Measurements from ENCODE around the gene DNAH14. TPM values are rescaled to one million over a fixed set of nuclear protein-coding genes. Genes with fewer than 3 reads are reported as not detected.

Gene DNAH14
- total and polyA plus RNA-seq, 2 of the 8 experiments (the other 6 are each of a cell fraction or from before 2014, with no cell fraction given), result 8.4 to 40.7 TPM

DNA sequence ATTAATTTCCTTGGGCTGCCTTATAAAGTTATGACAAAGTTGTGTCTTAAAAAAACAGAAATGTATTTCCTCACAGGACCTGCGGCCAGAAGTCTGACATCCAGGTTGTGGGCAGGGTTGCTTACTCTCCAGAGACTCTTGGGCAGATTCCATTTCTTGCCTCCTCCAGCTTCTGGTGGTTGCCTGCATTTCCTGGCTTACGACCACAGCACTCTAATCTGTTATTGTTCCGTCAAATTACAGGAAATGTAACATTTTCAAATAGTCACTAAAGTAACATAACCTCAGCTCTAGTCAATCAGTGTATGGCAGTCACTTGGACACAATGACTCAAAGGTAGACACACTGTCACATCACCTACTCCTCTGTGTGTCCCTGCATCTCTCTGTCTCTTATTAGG lies 226.8 kb downstream of the DNAH14 start (continued):
- TF ChIP-seq, protein P1, sequence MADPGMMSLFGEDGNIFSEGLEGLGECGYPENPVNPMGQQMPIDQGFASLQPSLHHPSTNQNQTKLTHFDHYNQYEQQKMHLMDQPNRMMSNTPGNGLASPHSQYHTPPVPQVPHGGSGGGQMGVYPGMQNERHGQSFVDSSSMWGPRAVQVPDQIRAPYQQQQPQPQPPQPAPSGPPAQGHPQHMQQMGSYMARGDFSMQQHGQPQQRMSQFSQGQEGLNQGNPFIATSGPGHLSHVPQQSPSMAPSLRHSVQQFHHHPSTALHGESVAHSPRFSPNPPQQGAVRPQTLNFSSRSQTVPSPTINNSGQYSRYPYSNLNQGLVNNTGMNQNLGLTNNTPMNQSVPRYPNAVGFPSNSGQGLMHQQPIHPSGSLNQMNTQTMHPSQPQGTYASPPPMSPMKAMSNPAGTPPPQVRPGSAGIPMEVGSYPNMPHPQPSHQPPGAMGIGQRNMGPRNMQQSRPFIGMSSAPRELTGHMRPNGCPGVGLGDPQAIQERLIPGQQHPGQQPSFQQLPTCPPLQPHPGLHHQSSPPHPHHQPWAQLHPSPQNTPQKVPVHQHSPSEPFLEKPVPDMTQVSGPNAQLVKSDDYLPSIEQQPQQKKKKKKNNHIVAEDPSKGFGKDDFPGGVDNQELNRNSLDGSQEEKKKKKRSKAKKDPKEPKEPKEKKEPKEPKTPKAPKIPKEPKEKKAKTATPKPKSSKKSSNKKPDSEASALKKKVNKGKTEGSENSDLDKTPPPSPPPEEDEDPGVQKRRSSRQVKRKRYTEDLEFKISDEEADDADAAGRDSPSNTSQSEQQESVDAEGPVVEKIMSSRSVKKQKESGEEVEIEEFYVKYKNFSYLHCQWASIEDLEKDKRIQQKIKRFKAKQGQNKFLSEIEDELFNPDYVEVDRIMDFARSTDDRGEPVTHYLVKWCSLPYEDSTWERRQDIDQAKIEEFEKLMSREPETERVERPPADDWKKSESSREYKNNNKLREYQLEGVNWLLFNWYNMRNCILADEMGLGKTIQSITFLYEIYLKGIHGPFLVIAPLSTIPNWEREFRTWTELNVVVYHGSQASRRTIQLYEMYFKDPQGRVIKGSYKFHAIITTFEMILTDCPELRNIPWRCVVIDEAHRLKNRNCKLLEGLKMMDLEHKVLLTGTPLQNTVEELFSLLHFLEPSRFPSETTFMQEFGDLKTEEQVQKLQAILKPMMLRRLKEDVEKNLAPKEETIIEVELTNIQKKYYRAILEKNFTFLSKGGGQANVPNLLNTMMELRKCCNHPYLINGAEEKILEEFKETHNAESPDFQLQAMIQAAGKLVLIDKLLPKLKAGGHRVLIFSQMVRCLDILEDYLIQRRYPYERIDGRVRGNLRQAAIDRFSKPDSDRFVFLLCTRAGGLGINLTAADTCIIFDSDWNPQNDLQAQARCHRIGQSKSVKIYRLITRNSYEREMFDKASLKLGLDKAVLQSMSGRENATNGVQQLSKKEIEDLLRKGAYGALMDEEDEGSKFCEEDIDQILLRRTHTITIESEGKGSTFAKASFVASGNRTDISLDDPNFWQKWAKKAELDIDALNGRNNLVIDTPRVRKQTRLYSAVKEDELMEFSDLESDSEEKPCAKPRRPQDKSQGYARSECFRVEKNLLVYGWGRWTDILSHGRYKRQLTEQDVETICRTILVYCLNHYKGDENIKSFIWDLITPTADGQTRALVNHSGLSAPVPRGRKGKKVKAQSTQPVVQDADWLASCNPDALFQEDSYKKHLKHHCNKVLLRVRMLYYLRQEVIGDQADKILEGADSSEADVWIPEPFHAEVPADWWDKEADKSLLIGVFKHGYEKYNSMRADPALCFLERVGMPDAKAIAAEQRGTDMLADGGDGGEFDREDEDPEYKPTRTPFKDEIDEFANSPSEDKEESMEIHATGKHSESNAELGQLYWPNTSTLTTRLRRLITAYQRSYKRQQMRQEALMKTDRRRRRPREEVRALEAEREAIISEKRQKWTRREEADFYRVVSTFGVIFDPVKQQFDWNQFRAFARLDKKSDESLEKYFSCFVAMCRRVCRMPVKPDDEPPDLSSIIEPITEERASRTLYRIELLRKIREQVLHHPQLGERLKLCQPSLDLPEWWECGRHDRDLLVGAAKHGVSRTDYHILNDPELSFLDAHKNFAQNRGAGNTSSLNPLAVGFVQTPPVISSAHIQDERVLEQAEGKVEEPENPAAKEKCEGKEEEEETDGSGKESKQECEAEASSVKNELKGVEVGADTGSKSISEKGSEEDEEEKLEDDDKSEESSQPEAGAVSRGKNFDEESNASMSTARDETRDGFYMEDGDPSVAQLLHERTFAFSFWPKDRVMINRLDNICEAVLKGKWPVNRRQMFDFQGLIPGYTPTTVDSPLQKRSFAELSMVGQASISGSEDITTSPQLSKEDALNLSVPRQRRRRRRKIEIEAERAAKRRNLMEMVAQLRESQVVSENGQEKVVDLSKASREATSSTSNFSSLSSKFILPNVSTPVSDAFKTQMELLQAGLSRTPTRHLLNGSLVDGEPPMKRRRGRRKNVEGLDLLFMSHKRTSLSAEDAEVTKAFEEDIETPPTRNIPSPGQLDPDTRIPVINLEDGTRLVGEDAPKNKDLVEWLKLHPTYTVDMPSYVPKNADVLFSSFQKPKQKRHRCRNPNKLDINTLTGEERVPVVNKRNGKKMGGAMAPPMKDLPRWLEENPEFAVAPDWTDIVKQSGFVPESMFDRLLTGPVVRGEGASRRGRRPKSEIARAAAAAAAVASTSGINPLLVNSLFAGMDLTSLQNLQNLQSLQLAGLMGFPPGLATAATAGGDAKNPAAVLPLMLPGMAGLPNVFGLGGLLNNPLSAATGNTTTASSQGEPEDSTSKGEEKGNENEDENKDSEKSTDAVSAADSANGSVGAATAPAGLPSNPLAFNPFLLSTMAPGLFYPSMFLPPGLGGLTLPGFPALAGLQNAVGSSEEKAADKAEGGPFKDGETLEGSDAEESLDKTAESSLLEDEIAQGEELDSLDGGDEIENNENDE (IDR thresholded peaks at IDR 0.05; ENCODE audit: insufficient replicate concordance, low read length), result no peak
- no peak for TF ChIP-seq JUN (IDR thresholded peaks at IDR 0.05; ENCODE audit: low read depth, low read length)
- no peak for TF ChIP-seq SP4 (IDR thresholded peaks at IDR 0.05; ENCODE audit: low read length)

Data from H1 (cell line).